M059J (cell line): Measurements from ENCODE around the gene RNF123. TPM values are rescaled to one million over a fixed set of nuclear protein-coding genes. Genes with fewer than 3 reads are reported as not detected.

Experiments
- DNase-seq: peaks from one replicate; pipeline ENCODE4 v3.0.0-alpha.2; 2012; ENCODE audit warnings: low read depth
- total RNA-seq: library from RNA; depleted of rRNA; stranded (reverse); fragments of >200 nt; shearing (Covaris generic); gene quantifications from 2 replicates; pipeline ENCODE4 v1.2.3, GENCODE V29; 2014; rRNA removed

RNF123 gene
- total RNA-seq: 6.9 and 13.7 TPM in 2 replicates

GRCh38 chr3:49689046-49689907 is at the start of gene RNF123, which contains the start of gene MST1:
TSS of gene RNF123 (plus strand) at chr3:49689557. CDS start at chr3:49691166, 1,609 bp downstream.
TSS of gene MST1 (minus strand) at chr3:49689474. CDS start at chr3:49688691, 783 bp downstream.
- DNase-seq: peak; percentile 76

- no peak for DNase-seq
Observed at GRCh38 chr3:49641292-49641691, 48.1 kb upstream of the RNF123 start.

GRCh38 chr3:49641921-49642707 is 47.2 kb upstream of the RNF123 start:
- no peak for DNase-seq

- no peak for DNase-seq
Observed at GRCh38 chr3:49642708-49643145, 46.6 kb upstream of the RNF123 start.

- no peak for DNase-seq
Observed at GRCh38 chr3:49644684-49645083, 44.7 kb upstream of the RNF123 start.

- no peak for DNase-seq
Observed at GRCh38 chr3:49646236-49646635, 43.1 kb upstream of the RNF123 start.

GRCh38 chr3:49647741-49648140 is 41.6 kb upstream of the RNF123 start:
- DNase-seq: no peak

GRCh38 chr3:49648354-49649019 is 40.9 kb upstream of the RNF123 start:
- DNase-seq: no peak

- DNase-seq: no peak
Observed at GRCh38 chr3:49649576-49649975, 39.8 kb upstream of the RNF123 start.

GRCh38 chr3:49650177-49650576 is 39.2 kb upstream of the RNF123 start:
- no peak for DNase-seq

- no peak for DNase-seq
Observed at GRCh38 chr3:49650637-49651036, 38.7 kb upstream of the RNF123 start.

- no peak for DNase-seq
Observed at GRCh38 chr3:49652218-49652902, 37.0 kb upstream of the RNF123 start.

- no peak for DNase-seq
Observed at GRCh38 chr3:49652903-49653415, 36.4 kb upstream of the RNF123 start.

- no peak for DNase-seq
Observed at GRCh38 chr3:49653621-49654020, 35.7 kb upstream of the RNF123 start.

GRCh38 chr3:49654176-49654825 is 35.1 kb upstream of the RNF123 start:
- no peak for DNase-seq

GRCh38 chr3:49654955-49655556 is 34.3 kb upstream of the RNF123 start:
- DNase-seq: no peak

GRCh38 chr3:49655731-49656285 is 33.5 kb upstream of the RNF123 start:
- DNase-seq: no peak

GRCh38 chr3:49656541-49657112 is 32.7 kb upstream of the RNF123 start:
- no peak for DNase-seq

GRCh38 chr3:49657208-49657915 is 32.0 kb upstream of the RNF123 start:
- DNase-seq: no peak
